Measurements from ENCODE around the gene GSTM1. TPM values are rescaled to one million over a fixed set of nuclear protein-coding genes. Genes with fewer than 3 reads are reported as not detected.

The GSTM1 gene
- total and polyA plus RNA-seq, 2 of the 8 experiments (the other 6 are each of a cell fraction or from before 2014, with no cell fraction given) = 16.7 to 42.5 TPM

- Histone ChIP-seq H3K4me3 (ENCODE audit: extremely low read depth in 1 of 4, insufficient read depth in 2 of 4, low read depth in 3 of 4, low read length in 4 of 4) (no peak overlapping the region), H2BK20ac (ENCODE audit: low read length) (no peak overlapping the region), H3K27me3 (replicated peaks in 1 of 4; ENCODE audit: control insufficient read depth in 3 of 4, extremely low read depth in 1 of 4, insufficient read depth in 3 of 4, low read length in 3 of 4) (no peaks in the 10 kb centered on the region), H2AK5ac (ENCODE audit: low read depth, low read length) (no peak overlapping the region), H3K4ac (replicated peaks; ENCODE audit: insufficient read length, low read depth, low read length) (no peak overlapping the region), H3K18ac (ENCODE audit: extremely low read depth, low read length) (no peak overlapping the region), H3K23me2 (ENCODE audit: low read depth, low read length) (no peaks in the 10 kb centered on the region), H3K4me1 (replicated peaks in 1 of 4; ENCODE audit: control insufficient read depth in 3 of 4, insufficient read depth in 4 of 4, low read length in 3 of 4) (no peaks in the 10 kb centered on the region), H3K79me1 (ENCODE audit: low read depth, low read length) (no peaks in the 10 kb centered on the region), H3K9ac (replicated peaks in 1 of 4; ENCODE audit: extremely low read depth in 1 of 4, low read depth in 3 of 4, low read length in 3 of 4) (no peak overlapping the region), H3K27ac (ENCODE audit: low read depth, low read length) (no peak overlapping the region), H4K20me1 (replicated peaks in 1 of 2; ENCODE audit: control insufficient read depth in 1 of 2, insufficient read depth in 2 of 2, low read length in 2 of 2) (no peaks in the 10 kb centered on the region), H3K14ac (ENCODE audit: insufficient read length) (no peak overlapping the region), H3K4me2 (ENCODE audit: insufficient read depth in 1 of 2, low read depth in 2 of 2, low read length in 2 of 2) (no peak overlapping the region), H2BK5ac (ENCODE audit: low read depth, low read length) (no peak overlapping the region), H2AFZ (ENCODE audit: low read length) (no peak overlapping the region), H4K5ac (ENCODE audit: insufficient read length, low read depth, low read length) (no peak overlapping the region), H3K23ac (ENCODE audit: insufficient read length) (no peak overlapping the region), H4K8ac (ENCODE audit: extremely low read depth, insufficient read depth, low read length) (no peak overlapping the region), H3K36me3 (ENCODE audit: control insufficient read depth in 2 of 4, insufficient read depth in 4 of 4, low read length in 3 of 4) (no peaks in the 10 kb centered on the region), H3K79me2 (ENCODE audit: control insufficient read depth in 1 of 2, insufficient read depth in 2 of 2, low read length in 2 of 2) (no peaks in the 10 kb centered on the region), H3K56ac (replicated peaks; ENCODE audit: insufficient read length, low read depth, low read length) (no peak overlapping the region), H2BK15ac (ENCODE audit: low read length) (no peak overlapping the region), H2BK120ac (replicated peaks; ENCODE audit: low read depth, low read length) (no peak overlapping the region), H4K91ac (replicated peaks; ENCODE audit: insufficient read length, low read length) (no peak overlapping the region), H3K9me3 (ENCODE audit: insufficient read depth in 2 of 2, low read depth in 1 of 2, low read length in 1 of 2) (no peaks in the 10 kb centered on the region), H2BK12ac (ENCODE audit: low read depth, low read length) (no peak overlapping the region)
- ChIA-PET POLR2A (ENCODE audit: partially characterized antibody) (no interaction called here), CTCF (ENCODE audit: partially characterized antibody) (interaction anchor here (1.2 to 7.4 kb wide), 4 partner anchors 14 to 80 kb away, joined by 3 to 51 read pairs (median 6); no protein-coding TSS in a partner anchor)
- FAIRE-seq (no peak), DNase-seq (ENCODE audit: low read depth in 1 of 2, low spot score in 2 of 2) (no peak)
- TF ChIP-seq TCF12 (IDR thresholded peaks at IDR 0.05; ENCODE audit: low read depth, low read length) (no peak), HDAC6 (IDR thresholded peaks at IDR 0.05; ENCODE audit: low read depth, low read length) (no peak), EP300 (IDR thresholded peaks at IDR 0.05; ENCODE audit: borderline replicate concordance in 1 of 2, low read depth in 2 of 2, low read length in 2 of 2) (no peak), CHD2 (IDR thresholded peaks at IDR 0.05; ENCODE audit: low read length) (no peak), TEAD4 (IDR thresholded peaks at IDR 0.05; ENCODE audit: low read depth, low read length) (no peak), SUZ12 (IDR thresholded peaks at IDR 0.05; ENCODE audit: low read length) (no peak)
- TF ChIP-seq, protein P1, sequence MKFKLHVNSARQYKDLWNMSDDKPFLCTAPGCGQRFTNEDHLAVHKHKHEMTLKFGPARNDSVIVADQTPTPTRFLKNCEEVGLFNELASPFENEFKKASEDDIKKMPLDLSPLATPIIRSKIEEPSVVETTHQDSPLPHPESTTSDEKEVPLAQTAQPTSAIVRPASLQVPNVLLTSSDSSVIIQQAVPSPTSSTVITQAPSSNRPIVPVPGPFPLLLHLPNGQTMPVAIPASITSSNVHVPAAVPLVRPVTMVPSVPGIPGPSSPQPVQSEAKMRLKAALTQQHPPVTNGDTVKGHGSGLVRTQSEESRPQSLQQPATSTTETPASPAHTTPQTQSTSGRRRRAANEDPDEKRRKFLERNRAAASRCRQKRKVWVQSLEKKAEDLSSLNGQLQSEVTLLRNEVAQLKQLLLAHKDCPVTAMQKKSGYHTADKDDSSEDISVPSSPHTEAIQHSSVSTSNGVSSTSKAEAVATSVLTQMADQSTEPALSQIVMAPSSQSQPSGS (IDR thresholded peaks at IDR 0.05; ENCODE audit: low read length) = no peak
- TF ChIP-seq, protein P2, sequence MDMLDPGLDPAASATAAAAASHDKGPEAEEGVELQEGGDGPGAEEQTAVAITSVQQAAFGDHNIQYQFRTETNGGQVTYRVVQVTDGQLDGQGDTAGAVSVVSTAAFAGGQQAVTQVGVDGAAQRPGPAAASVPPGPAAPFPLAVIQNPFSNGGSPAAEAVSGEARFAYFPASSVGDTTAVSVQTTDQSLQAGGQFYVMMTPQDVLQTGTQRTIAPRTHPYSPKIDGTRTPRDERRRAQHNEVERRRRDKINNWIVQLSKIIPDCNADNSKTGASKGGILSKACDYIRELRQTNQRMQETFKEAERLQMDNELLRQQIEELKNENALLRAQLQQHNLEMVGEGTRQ (IDR thresholded peaks at IDR 0.05; ENCODE audit: low read length) = no peak
- 91% methylated on average over 5 of the region's 5 CpGs; no CpG with 5 or more reads in 1 of the 2 experiments for WGBS, 2 experiments (ENCODE audit: extremely low coverage in 1 of 2, insufficient coverage in 1 of 2, insufficient read length in 1 of 2, insufficient replicate concordance in 2 of 2, low coverage in 1 of 2, low lambda C conversion rate in 2 of 2, missing lambda C conversion rate in 1 of 2)
Measured at GRCh38 chr1:109719337-109719837, 31.8 kb downstream of the GSTM1 start.
